GM12878 (cell line): ENCODE data around the gene ANKRD11. TPM values are rescaled to one million over a fixed set of nuclear protein-coding genes. Genes with fewer than 3 reads are reported as not detected.

ENCODE experiments used
- ATAC-seq: fragments of 200-7000 bp; cut with Tn5 transposase; 3 replicates; pipeline ENCODE4 v1.9.1; 2020; ENCODE audit warnings: mild to moderate bottlenecking, moderate library complexity
- BruUV-seq: library from RNA; stranded (reverse); fragments of 400-500 nt; replicated peaks from 2 replicates; lab custom pipeline; 2021; lab: Mats Ljungman, UMichigan
- CTCF ChIA-PET: fragments of 300-600 bp; sonication (Branson Sonifier 250); formaldehyde crosslinking; extraction: SDS; loops from one replicate; lab custom pipeline; 2021; ENCODE audit warnings: inconsistent platforms; lab: Yijun Ruan, JAX
- POLR2A ChIA-PET: fragments of 350-600 bp; formaldehyde crosslinking; extraction: SDS; loops from one replicate; lab custom pipeline; 2021; ENCODE audit warnings: inconsistent platforms; lab: Charles Lee
- RAD21 ChIA-PET: fragments of 300-600 bp; sonication (Branson Sonifier 250); formaldehyde crosslinking; loops from one replicate; lab custom pipeline; 2023; ENCODE audit warnings: antibody characterized with exemption; ENCODE audit not compliant: unreplicated experiment; lab: Charles Lee
- SMC1A ChIA-PET: fragments of 300-600 bp; sonication (Branson Sonifier 250); formaldehyde crosslinking; loops from one replicate; lab custom pipeline; 2023; ENCODE audit not compliant: unreplicated experiment, uncharacterized antibody; lab: Charles Lee
- DNase-seq: peaks from one replicate; pipeline ENCODE4 v3.0.0-alpha.2; 2011; ENCODE audit warnings: low read depth, low spot score
- FAIRE-seq: peaks from 3 replicates; lab custom pipeline; 2011; peaks lifted over from hg19 to GRCh38; lab: Jason Lieb, UNC
- H2AFZ ChIP-seq: 2 replicates; pipeline ENCODE4 v1.6.0; 2011; ENCODE audit warnings: low read depth, low read length, control low read depth; ENCODE audit not compliant: control insufficient read depth
- H3K27ac ChIP-seq: 2 replicates; pipeline ENCODE4 v1.5.1; 2011; ENCODE audit warnings: control low read depth; ENCODE audit not compliant: control insufficient read depth, insufficient read depth
- H3K27me3 ChIP-seq, 2 experiments: replicated peaks in 1 of 2; 2 replicates each; pipeline versions ENCODE4 v1.6.0 to v1.6.1; 2011; ENCODE audit warnings: low read length in 1 of 2; ENCODE audit not compliant: control insufficient read depth in 2 of 2, insufficient read depth in 2 of 2
- H3K36me3 ChIP-seq, 2 experiments: 2 replicates each; pipeline ENCODE4 v1.5.1; 2011; ENCODE audit warnings: low read length in 1 of 2; ENCODE audit not compliant: control insufficient read depth in 2 of 2, insufficient read depth in 2 of 2
- H3K4me1 ChIP-seq: 2 replicates; pipeline ENCODE4 v1.6.1; 2011; ENCODE audit warnings: mild to moderate bottlenecking, low read length, moderate library complexity, mixed read lengths; ENCODE audit not compliant: control insufficient read depth, insufficient read depth
- H3K4me2 ChIP-seq: 2 replicates; pipeline ENCODE4 v1.6.0; 2011; ENCODE audit warnings: control low read depth; ENCODE audit not compliant: control insufficient read depth, insufficient read depth
- H3K4me3 ChIP-seq: fragments of 200-600 bp; sonication (generic); 2 replicates; pipeline ENCODE4 v1.5.1; 2016
- H3K79me2 ChIP-seq: 2 replicates; pipeline ENCODE4 v1.6.0; 2011; ENCODE audit warnings: low read length; ENCODE audit not compliant: control insufficient read depth, insufficient read depth
- H3K9ac ChIP-seq: 2 replicates; pipeline ENCODE4 v1.8.0; 2011; ENCODE audit warnings: low read length, control low read depth, mixed read lengths; ENCODE audit not compliant: control insufficient read depth, insufficient read depth
- H3K9me3 ChIP-seq: replicated peaks from 3 replicates; pipeline ENCODE4 v1.5.1; 2011; ENCODE audit warnings: mild to moderate bottlenecking, low read length; ENCODE audit not compliant: control insufficient read depth, insufficient read depth
- H4K20me1 ChIP-seq: 2 replicates; pipeline ENCODE4 v1.6.0; 2011; ENCODE audit not compliant: control insufficient read depth, insufficient read depth
- BACH1 ChIP-seq: fragments of 450-650 bp; IDR thresholded peaks from 2 replicates; pipeline ENCODE4 v1.6.1; 2017; ENCODE audit warnings: mild to moderate bottlenecking, borderline replicate concordance
- BMI1 ChIP-seq: fragments of 450-650 bp; IDR thresholded peaks from 2 replicates; pipeline ENCODE4 v1.6.1; 2016; ENCODE audit warnings: mild to moderate bottlenecking, moderate library complexity, borderline replicate concordance
- FOS ChIP-seq: IDR thresholded peaks from 3 replicates; pipeline ENCODE4 v1.6.1; 2011; ENCODE audit warnings: borderline replicate concordance; ENCODE audit not compliant: insufficient read length; ENCODE audit errors: extremely low read depth
- FOXM1 ChIP-seq: IDR thresholded peaks from 2 replicates; pipeline ENCODE4 v1.6.1; 2012; ENCODE audit warnings: low read depth, mild to moderate bottlenecking, inconsistent platforms, low read length, moderate library complexity
- GABPA ChIP-seq: IDR thresholded peaks from 2 replicates; pipeline ENCODE4 v1.6.1; 2014; ENCODE audit warnings: antibody characterized with exemption, low read depth, mild to moderate bottlenecking, inconsistent platforms
- GATAD2B ChIP-seq: fragments of 450-650 bp; conservative IDR thresholded peaks from 2 replicates; pipeline ENCODE4 v1.6.1; 2017; ENCODE audit warnings: low read depth, mild to moderate bottlenecking, moderate library complexity
- HCFC1 ChIP-seq: fragments of 150-350 bp; IDR thresholded peaks from 2 replicates; pipeline ENCODE4 v1.6.1; 2014; ENCODE audit warnings: low read length
- KLF5 ChIP-seq: fragments of 450-650 bp; IDR thresholded peaks from 2 replicates; pipeline ENCODE4 v1.6.1; 2014; ENCODE audit warnings: mild to moderate bottlenecking; ENCODE audit not compliant: partially characterized antibody
- MTA2 ChIP-seq: fragments of 450-650 bp; IDR thresholded peaks from 2 replicates; pipeline ENCODE4 v1.6.1; 2016; ENCODE audit warnings: low read depth, mild to moderate bottlenecking, moderate library complexity
- NBN ChIP-seq: fragments of 450-650 bp; IDR thresholded peaks from 2 replicates; pipeline ENCODE4 v1.6.1; 2016
- NKRF ChIP-seq: fragments of 450-650 bp; conservative IDR thresholded peaks from 2 replicates; pipeline ENCODE4 v1.6.1; 2017; ENCODE audit warnings: mild to moderate bottlenecking, moderate library complexity
- POLR2AphosphoS5 ChIP-seq: IDR thresholded peaks from 2 replicates; pipeline ENCODE4 v1.6.1; 2011; ENCODE audit warnings: mild to moderate bottlenecking, low read length, inconsistent platforms
- RBBP5 ChIP-seq: fragments of 200-600 bp; sonication (generic); conservative IDR thresholded peaks from 2 replicates; pipeline ENCODE4 v1.6.1; 2016
- RUNX3 ChIP-seq: IDR thresholded peaks from 2 replicates; pipeline ENCODE4 v1.6.1; 2012; ENCODE audit warnings: low read length, inconsistent platforms
- SIN3A ChIP-seq: IDR thresholded peaks from 2 replicates; pipeline ENCODE4 v1.6.1; 2012; ENCODE audit warnings: low read depth, low read length, improper control_type of control experiment
- SUPT20H ChIP-seq: IDR thresholded peaks from 2 replicates; pipeline ENCODE4 v1.6.1; 2011; ENCODE audit warnings: low read depth, mild to moderate bottlenecking, low read length, moderate library complexity, borderline replicate concordance; ENCODE audit not compliant: control insufficient read depth
- ZBED1 ChIP-seq: IDR thresholded peaks from 2 replicates; pipeline ENCODE4 v1.6.1; 2016; ENCODE audit warnings: borderline replicate concordance
- ZNF274 ChIP-seq: IDR thresholded peaks from one replicate; pipeline ENCODE4 v1.8.0; 2011; ENCODE audit not compliant: insufficient read length, insufficient read depth
- ZNF384 ChIP-seq: IDR thresholded peaks from 2 replicates; pipeline ENCODE4 v1.6.1; 2012; ENCODE audit warnings: low read depth, mild to moderate bottlenecking, low read length, improper control_type of control experiment, borderline replicate concordance
- WGBS: methylation state at CpG from one replicate; pipeline ENCODE4 v1.1.6; 2016; ENCODE audit warnings: low lambda C conversion rate; ENCODE audit not compliant: insufficient replicate concordance, insufficient coverage; ENCODE audit errors: missing lambda C conversion rate; 5-methylcytosine and 5-hydroxymethylcytosine counted together
- in situ Hi-C: fragments of 300-500 bp; cut with MboI; formaldehyde crosslinking; loops from 9 replicates; pipeline ENCODE4 v1.14.3; 2018; ENCODE audit warnings: mixed read lengths
- intact Hi-C: fragments of 100-400 bp; cut with micrococcal nuclease; formaldehyde crosslinking; loops from one replicate; pipeline ENCODE4 v1.14.2; 2022; ENCODE audit not compliant: unreplicated experiment
- polyA plus RNA-seq, 11 experiments: library from polyadenylated mRNA; depleted of rRNA in 4 of 11; unstranded in 6 of 11; stranded (reverse) in 5 of 11; fragments of >200 nt; fragmentation: Nextera tagmentation in 4 of 11; fragmentation: Illumina TruSeq in 1 of 11; extraction: Ambion mirVana in 4 of 11; extraction: Trizol in 1 of 11; gene quantifications; 1 replicate in 1 of 11; 2 replicates in 10 of 11; pipeline versions ENCODE4 v1.2.1 to v1.2.3, GENCODE V29; 2011 to 2016; ENCODE audit warnings: inconsistent platforms in 2 of 11, missing spikeins in 2 of 11, low read depth in 1 of 11
- total RNA-seq, 4 experiments: library from RNA; depleted of rRNA in 3 of 4; stranded (reverse); fragments of >200 nt in 3 of 4; fragmentation: Illumina TruSeq in 1 of 4; extraction: Trizol in 1 of 4; gene quantifications; 2 replicates each; pipeline versions ENCODE4 v1.2.1 to v1.2.3, GENCODE V29; 2013 to 2021
- TF ChIP-seq, protein P1 (sequence below), 3 experiments: IDR thresholded peaks in 2 of 3; conservative IDR thresholded peaks in 1 of 3; 2 replicates each; pipeline ENCODE4 v1.5.1; 2011; ENCODE audit warnings: low read depth in 3 of 3, low read length in 3 of 3, mild to moderate bottlenecking in 3 of 3, control low read depth in 2 of 3, moderate library complexity in 2 of 3, inconsistent platforms in 1 of 3, mixed read lengths in 1 of 3; ENCODE audit not compliant: control insufficient read depth in 2 of 3, insufficient read depth in 1 of 3; ENCODE audit errors: extremely low read depth in 1 of 3
- TF ChIP-seq, protein P2 (sequence below): IDR thresholded peaks from 2 replicates; pipeline ENCODE4 v1.6.1; 2012; ENCODE audit warnings: low read depth, low read length, improper control_type of control experiment

ANKRD11 gene
- total and polyA plus RNA-seq, 10 of the 15 experiments (the other 5 are each of a cell fraction or from before 2014, with no cell fraction given) = 5.1 to 103 (median 27.4) TPM

GRCh38 chr16:89491238-89491869, 993 bp upstream of the ANKRD11 start:
- POLR2A ChIA-PET = interaction anchor here (0.6 to 1.8 kb wide), 3 partner anchors 12 to 298 kb away, joined by 3 to 7 read pairs (median 6); no protein-coding TSS in a partner anchor
- H3K9ac ChIP-seq = peak overlapping the region; percentile 80
- in situ Hi-C loops = no loop called here
- ATAC-seq (peak; percentile 10), FAIRE-seq (no peak), DNase-seq (no peak)
- peaks cover 54% of the 10 kb centered on the region for H3K79me2 ChIP-seq
- CTCF ChIA-PET = interaction anchor here (1.0 kb wide), 1 partner anchor 101 kb away, joined by 3 read pairs; no protein-coding TSS in a partner anchor
- H3K27me3 ChIP-seq = no peaks in the 10 kb centered on the region
- intact Hi-C loops = loop anchor here (2.0 kb wide), 1 partner anchor 13 kb away; no protein-coding TSS in a partner anchor
- peak overlapping the region; percentile 98 for H3K4me2 ChIP-seq
- peaks cover 4% of the 10 kb centered on the region; the same call in 1 of the 2 replicates for H4K20me1 ChIP-seq
- H3K36me3 ChIP-seq = no peaks in the 10 kb centered on the region
- H2AFZ ChIP-seq = peak overlapping the region; percentile 79
- no peaks in the 10 kb centered on the region for H3K9me3 ChIP-seq
- SMC1A ChIA-PET = no interaction called here
- TSS peak; percentile 88 for BruUV-seq
- RAD21 ChIA-PET = interaction anchor here (0.8 kb wide), 1 partner anchor 15 kb away, joined by 3 read pairs; no protein-coding TSS in a partner anchor
- peaks cover 20% of the 10 kb centered on the region for H3K4me1 ChIP-seq
- peak overlapping the region; percentile 99 for H3K4me3 ChIP-seq
- peak overlapping the region; percentile 85 for H3K27ac ChIP-seq
- 5% methylated on average over 22 of the region's 22 CpGs for WGBS
- no peak for TF ChIP-seq MTA2
- no peak for TF ChIP-seq BACH1
- TF ChIP-seq GATAD2B = no peak
- peak; percentile 24; the same call in 1 of the 2 replicates for TF ChIP-seq RUNX3
- no peak for TF ChIP-seq GABPA
- no peak for TF ChIP-seq FOS
- TF ChIP-seq NKRF = 0 out of 2 replicates have a peak, but pooled peaks have one; percentile 33
- peak; percentile 59; the same call in 1 of the 2 replicates for TF ChIP-seq ZNF384
- no peak for TF ChIP-seq HCFC1
- TF ChIP-seq FOXM1 = 0 out of 2 replicates have a peak, but pooled peaks have one; percentile 23
- TF ChIP-seq, protein P1, sequence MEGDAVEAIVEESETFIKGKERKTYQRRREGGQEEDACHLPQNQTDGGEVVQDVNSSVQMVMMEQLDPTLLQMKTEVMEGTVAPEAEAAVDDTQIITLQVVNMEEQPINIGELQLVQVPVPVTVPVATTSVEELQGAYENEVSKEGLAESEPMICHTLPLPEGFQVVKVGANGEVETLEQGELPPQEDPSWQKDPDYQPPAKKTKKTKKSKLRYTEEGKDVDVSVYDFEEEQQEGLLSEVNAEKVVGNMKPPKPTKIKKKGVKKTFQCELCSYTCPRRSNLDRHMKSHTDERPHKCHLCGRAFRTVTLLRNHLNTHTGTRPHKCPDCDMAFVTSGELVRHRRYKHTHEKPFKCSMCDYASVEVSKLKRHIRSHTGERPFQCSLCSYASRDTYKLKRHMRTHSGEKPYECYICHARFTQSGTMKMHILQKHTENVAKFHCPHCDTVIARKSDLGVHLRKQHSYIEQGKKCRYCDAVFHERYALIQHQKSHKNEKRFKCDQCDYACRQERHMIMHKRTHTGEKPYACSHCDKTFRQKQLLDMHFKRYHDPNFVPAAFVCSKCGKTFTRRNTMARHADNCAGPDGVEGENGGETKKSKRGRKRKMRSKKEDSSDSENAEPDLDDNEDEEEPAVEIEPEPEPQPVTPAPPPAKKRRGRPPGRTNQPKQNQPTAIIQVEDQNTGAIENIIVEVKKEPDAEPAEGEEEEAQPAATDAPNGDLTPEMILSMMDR (IDR thresholded peaks at IDR 0.05 in 2 of 3, conservative IDR thresholded peaks at IDR 0.05 in 1 of 3; ENCODE audit: control insufficient read depth in 2 of 3, extremely low read depth in 1 of 3, insufficient read depth in 1 of 3, low read depth in 3 of 3, low read length in 3 of 3) = no peak
- no peak for TF ChIP-seq SUPT20H
- no peak for TF ChIP-seq RBBP5
- TF ChIP-seq NBN = no peak
- no peak for TF ChIP-seq ZNF274
- TF ChIP-seq ZBED1 = no peak
- TF ChIP-seq POLR2AphosphoS5 = no peak
- TF ChIP-seq BMI1 = no peak
- no peak for TF ChIP-seq KLF5
- peak; percentile 22; the same call in 1 of the 2 replicates for TF ChIP-seq SIN3A
- TF ChIP-seq, protein P2, sequence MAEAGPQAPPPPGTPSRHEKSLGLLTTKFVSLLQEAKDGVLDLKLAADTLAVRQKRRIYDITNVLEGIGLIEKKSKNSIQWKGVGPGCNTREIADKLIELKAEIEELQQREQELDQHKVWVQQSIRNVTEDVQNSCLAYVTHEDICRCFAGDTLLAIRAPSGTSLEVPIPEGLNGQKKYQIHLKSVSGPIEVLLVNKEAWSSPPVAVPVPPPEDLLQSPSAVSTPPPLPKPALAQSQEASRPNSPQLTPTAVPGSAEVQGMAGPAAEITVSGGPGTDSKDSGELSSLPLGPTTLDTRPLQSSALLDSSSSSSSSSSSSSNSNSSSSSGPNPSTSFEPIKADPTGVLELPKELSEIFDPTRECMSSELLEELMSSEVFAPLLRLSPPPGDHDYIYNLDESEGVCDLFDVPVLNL = no peak
